Measurements from ENCODE around the gene MLKL.

DNA sequence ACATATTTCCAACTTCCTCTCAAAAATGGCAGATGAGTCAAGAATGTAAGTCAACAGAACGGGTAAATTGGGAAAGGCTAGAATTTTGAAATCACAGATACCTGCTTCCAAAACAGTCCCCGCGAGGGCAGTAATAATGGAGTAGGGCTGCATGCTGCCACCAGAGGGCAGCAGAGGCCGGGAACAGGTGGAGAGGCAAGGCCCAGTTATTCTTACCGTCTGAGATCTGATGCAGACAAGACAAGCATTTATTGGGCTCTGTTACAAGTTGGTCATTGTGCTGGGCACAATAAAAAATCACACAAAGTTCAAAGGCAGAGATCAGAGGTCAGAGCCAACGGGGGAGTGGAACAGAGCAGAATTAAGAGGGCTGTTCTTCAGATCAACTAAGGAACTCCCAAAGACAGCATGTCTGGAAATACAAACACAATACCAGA lies 8.8 kb upstream of the MLKL start:
- peak; percentile 63 for TF ChIP-seq POLR2AphosphoS5 (IDR thresholded peaks at IDR 0.05)
- TF ChIP-seq POLR2A (IDR thresholded peaks at IDR 0.05): no peak

Measured in prostate gland (tissue), 1 donor.